NB4 (cell line): ENCODE data around the gene PMPCA.

Experiments
- POLR2A ChIP-seq: IDR thresholded peaks from 2 replicates; pipeline ENCODE4 v1.6.1; 2011; ENCODE audit warnings: mild to moderate bottlenecking; ENCODE audit not compliant: insufficient read length; ENCODE audit errors: extremely low read depth
- TF ChIP-seq, protein P1 (sequence below): IDR thresholded peaks from one replicate; pipeline ENCODE4 v1.5.1; 2012; ENCODE audit warnings: low read depth, low read length

GRCh38 chr9:136374183-136374575 is 36.3 kb upstream of the PMPCA start:
- TF ChIP-seq, protein P1, sequence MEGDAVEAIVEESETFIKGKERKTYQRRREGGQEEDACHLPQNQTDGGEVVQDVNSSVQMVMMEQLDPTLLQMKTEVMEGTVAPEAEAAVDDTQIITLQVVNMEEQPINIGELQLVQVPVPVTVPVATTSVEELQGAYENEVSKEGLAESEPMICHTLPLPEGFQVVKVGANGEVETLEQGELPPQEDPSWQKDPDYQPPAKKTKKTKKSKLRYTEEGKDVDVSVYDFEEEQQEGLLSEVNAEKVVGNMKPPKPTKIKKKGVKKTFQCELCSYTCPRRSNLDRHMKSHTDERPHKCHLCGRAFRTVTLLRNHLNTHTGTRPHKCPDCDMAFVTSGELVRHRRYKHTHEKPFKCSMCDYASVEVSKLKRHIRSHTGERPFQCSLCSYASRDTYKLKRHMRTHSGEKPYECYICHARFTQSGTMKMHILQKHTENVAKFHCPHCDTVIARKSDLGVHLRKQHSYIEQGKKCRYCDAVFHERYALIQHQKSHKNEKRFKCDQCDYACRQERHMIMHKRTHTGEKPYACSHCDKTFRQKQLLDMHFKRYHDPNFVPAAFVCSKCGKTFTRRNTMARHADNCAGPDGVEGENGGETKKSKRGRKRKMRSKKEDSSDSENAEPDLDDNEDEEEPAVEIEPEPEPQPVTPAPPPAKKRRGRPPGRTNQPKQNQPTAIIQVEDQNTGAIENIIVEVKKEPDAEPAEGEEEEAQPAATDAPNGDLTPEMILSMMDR: no peak
- no peak for TF ChIP-seq POLR2A
